Hepatocyte (in vitro differentiated cells): ENCODE data around the gene GAS6.

Source experiments
- EZH2phosphoT487 ChIP-seq: fragments of 200-600 bp; sonication (generic); IDR thresholded peaks from one replicate; pipeline ENCODE4 v1.6.1; 2018; ENCODE audit warnings: antibody characterized with exemption, mild to moderate bottlenecking, low read depth, moderate library complexity; ENCODE audit not compliant: unreplicated experiment, severe bottlenecking
- TF ChIP-seq, protein P1 (sequence below): fragments of 200-600 bp; sonication (generic); IDR thresholded peaks from 2 replicates; pipeline ENCODE4 v1.5.1; 2016; ENCODE audit warnings: antibody characterized with exemption, mild to moderate bottlenecking; ENCODE audit not compliant: poor library complexity

DNA sequence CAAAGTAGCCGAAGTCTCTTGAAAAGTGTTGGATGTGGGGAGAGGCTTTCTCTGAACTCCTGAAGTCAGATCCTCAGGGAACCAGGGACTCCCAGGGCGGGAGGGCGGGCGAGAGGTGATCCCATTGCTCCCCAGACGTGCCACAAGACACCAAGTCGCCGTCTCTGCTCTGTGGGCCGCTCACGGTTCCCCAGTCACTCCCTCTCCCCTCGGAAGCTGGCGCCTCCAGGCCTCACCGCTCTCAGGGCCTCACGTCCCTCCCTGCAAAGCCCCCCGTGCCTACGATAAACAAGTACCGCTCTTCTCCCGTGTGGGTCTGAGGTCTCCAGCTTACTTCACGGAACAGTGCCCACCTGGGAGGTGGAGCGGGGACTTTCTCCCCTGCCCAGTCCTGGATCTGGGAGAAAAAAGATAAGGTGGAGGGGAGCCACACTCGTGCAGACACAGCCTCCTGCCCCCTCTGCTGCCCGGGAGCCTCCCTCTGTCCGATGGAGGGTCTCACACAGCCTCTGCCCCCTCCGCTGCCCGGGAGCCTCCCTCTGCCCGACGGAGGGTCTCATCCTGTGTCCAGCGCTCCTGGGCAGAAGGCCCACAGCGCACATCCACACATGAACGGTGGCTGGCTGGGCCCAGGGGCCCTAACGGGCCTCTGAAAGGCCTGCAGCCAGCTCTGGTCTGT is 50.7 kb downstream of the GAS6 start:
- TF ChIP-seq, protein P1, sequence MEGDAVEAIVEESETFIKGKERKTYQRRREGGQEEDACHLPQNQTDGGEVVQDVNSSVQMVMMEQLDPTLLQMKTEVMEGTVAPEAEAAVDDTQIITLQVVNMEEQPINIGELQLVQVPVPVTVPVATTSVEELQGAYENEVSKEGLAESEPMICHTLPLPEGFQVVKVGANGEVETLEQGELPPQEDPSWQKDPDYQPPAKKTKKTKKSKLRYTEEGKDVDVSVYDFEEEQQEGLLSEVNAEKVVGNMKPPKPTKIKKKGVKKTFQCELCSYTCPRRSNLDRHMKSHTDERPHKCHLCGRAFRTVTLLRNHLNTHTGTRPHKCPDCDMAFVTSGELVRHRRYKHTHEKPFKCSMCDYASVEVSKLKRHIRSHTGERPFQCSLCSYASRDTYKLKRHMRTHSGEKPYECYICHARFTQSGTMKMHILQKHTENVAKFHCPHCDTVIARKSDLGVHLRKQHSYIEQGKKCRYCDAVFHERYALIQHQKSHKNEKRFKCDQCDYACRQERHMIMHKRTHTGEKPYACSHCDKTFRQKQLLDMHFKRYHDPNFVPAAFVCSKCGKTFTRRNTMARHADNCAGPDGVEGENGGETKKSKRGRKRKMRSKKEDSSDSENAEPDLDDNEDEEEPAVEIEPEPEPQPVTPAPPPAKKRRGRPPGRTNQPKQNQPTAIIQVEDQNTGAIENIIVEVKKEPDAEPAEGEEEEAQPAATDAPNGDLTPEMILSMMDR: no peak
- no peak for TF ChIP-seq EZH2phosphoT487
